ENCODE data around the gene KIAA1328. TPM values are rescaled to one million over a fixed set of nuclear protein-coding genes. Genes with fewer than 3 reads are reported as not detected.

KIAA1328 gene
- total RNA-seq, 1 experiment from 2014 or later = 15.5 TPM

DNA sequence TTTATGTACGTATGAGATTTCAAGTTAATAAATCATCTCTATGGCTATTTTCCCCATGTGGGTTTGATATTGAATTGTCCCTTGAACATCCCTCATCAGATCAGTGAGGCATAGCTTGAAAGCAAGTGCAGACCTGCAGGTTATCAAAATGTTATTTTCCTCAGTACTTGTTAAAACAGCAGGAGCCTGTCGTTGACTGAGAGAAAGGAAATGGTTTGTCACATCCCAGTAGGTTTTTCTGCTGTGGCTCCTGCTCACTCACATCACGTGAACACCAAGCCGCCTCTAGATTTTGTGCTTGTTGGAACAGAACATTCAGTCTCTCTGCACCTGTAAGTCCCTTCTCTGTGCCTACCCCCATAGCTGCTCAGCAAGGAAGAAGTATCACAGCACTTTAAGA lies 396.4 kb downstream of the KIAA1328 start:
- Histone ChIP-seq H3K4me2 (ENCODE audit: low read depth, low read length, poor library complexity, severe bottlenecking) (no peak overlapping the region), H3K27me3 (ENCODE audit: low read length) (no peaks in the 10 kb centered on the region)
- no peak for DNase-seq

DNA sequence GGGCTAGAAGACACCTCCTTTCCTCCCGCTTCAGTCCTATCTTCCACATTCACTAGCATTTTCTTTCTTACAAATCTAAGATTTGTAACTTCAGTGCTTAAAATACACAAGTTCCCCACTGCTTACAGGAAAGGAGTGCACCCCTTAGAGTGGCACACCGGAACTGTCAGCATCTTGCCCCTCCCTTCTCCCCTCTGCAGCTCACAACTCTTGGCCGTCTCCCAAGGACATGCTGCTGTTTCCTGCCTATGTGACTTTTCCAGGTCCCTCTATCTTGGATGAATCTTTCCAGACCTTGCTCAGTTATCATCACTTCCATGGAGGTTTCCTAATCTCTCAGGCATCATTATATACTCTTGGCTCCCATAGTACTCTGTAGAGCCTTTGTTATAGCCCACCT lies 401.8 kb downstream of the KIAA1328 start:
- Histone ChIP-seq H3K27ac (ENCODE audit: low read length) (no peak overlapping the region), H4K20me1 (ENCODE audit: insufficient read depth, low read depth, low read length) (no peaks in the 10 kb centered on the region), H2AFZ (ENCODE audit: low read length) (no peak overlapping the region), H3K9ac (ENCODE audit: low read length) (no peak overlapping the region), H3K79me2 (ENCODE audit: low read length) (no peaks in the 10 kb centered on the region), H3K36me3 (ENCODE audit: insufficient read depth, low read length) (no peaks in the 10 kb centered on the region), H3K4me3 (ENCODE audit: low read length) (no peak overlapping the region), H3K9me3 (ENCODE audit: low read length) (no peaks in the 10 kb centered on the region), H3K4me2 (ENCODE audit: low read depth, low read length, poor library complexity, severe bottlenecking) (no peak overlapping the region), H3K4me1 (ENCODE audit: low read length) (no peaks in the 10 kb centered on the region), H3K9me2 (replicated peaks; ENCODE audit: insufficient read depth, low read length) (no peaks in the 10 kb centered on the region), H3K27me3 (ENCODE audit: low read length) (no peaks in the 10 kb centered on the region)
- no peak for DNase-seq

More for the DNA sequence above, 396.4 kb downstream of the KIAA1328 start:
- Histone ChIP-seq H3K4me3 (ENCODE audit: low read length) (no peak overlapping the region), H4K20me1 (ENCODE audit: insufficient read depth, low read depth, low read length) (no peaks in the 10 kb centered on the region), H3K27ac (ENCODE audit: low read length) (no peak overlapping the region), H3K79me2 (ENCODE audit: low read length) (no peaks in the 10 kb centered on the region), H3K9me3 (ENCODE audit: low read length) (no peaks in the 10 kb centered on the region), H2AFZ (ENCODE audit: low read length) (no peak overlapping the region), H3K4me1 (ENCODE audit: low read length) (no peaks in the 10 kb centered on the region), H3K9ac (ENCODE audit: low read length) (no peak overlapping the region), H3K9me2 (replicated peaks; ENCODE audit: insufficient read depth, low read length) (no peaks in the 10 kb centered on the region), H3K36me3 (ENCODE audit: insufficient read depth, low read length) (no peaks in the 10 kb centered on the region)

DNA sequence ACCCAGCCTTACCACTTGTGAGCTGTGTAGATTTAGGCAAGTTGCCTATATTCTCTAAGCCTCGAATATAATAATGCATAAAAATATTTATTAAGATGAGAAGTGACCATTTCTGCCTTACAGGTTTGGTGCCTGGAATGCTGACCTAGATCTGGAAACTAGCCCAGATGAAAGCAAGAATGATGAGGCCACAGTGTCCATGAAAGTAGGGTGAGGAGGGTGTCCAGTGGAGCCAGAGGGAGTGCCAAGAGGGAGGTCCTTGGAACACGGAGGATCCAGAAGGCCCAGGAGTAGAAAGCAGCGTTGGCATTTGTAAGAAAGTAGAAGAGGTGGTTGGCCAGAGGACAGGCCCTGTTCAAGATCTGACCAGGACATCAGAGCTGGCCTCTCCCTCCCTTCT lies 402.3 kb downstream of the KIAA1328 start:
- no peaks in the 10 kb centered on the region for H3K4me1 ChIP-seq (ENCODE audit: low read length)
- H3K79me2 ChIP-seq (ENCODE audit: low read length) = no peaks in the 10 kb centered on the region
- H3K9me3 ChIP-seq (ENCODE audit: low read length) = no peaks in the 10 kb centered on the region
- no peak for DNase-seq
- no peak overlapping the region for H3K9ac ChIP-seq (ENCODE audit: low read length)
- H2AFZ ChIP-seq (ENCODE audit: low read length) = no peak overlapping the region
- H3K4me3 ChIP-seq (ENCODE audit: low read length) = no peak overlapping the region
- H3K36me3 ChIP-seq (ENCODE audit: insufficient read depth, low read length) = no peaks in the 10 kb centered on the region
- no peaks in the 10 kb centered on the region for H3K27me3 ChIP-seq (ENCODE audit: low read length)
- no peaks in the 10 kb centered on the region for H4K20me1 ChIP-seq (ENCODE audit: insufficient read depth, low read depth, low read length)
- no peak overlapping the region for H3K27ac ChIP-seq (ENCODE audit: low read length)
- no peaks in the 10 kb centered on the region for H3K9me2 ChIP-seq (replicated peaks; ENCODE audit: insufficient read depth, low read length)
- no peak overlapping the region for H3K4me2 ChIP-seq (ENCODE audit: low read depth, low read length, poor library complexity, severe bottlenecking)

GRCh38 chr18:37235583-37235982 lies 406.7 kb downstream of the KIAA1328 start:
- no peaks in the 10 kb centered on the region for H3K9me3 ChIP-seq (ENCODE audit: low read length)
- no peak overlapping the region for H2AFZ ChIP-seq (ENCODE audit: low read length)
- no peak overlapping the region for H3K27ac ChIP-seq (ENCODE audit: low read length)
- H3K4me1 ChIP-seq (ENCODE audit: low read length) = no peaks in the 10 kb centered on the region
- no peak overlapping the region for H3K4me2 ChIP-seq (ENCODE audit: low read depth, low read length, poor library complexity, severe bottlenecking)
- H3K4me3 ChIP-seq (ENCODE audit: low read length) = no peak overlapping the region
- H3K27me3 ChIP-seq (ENCODE audit: low read length) = no peaks in the 10 kb centered on the region
- H3K79me2 ChIP-seq (ENCODE audit: low read length) = no peaks in the 10 kb centered on the region
- DNase-seq = no peak
- H3K36me3 ChIP-seq (ENCODE audit: insufficient read depth, low read length) = no peaks in the 10 kb centered on the region
- H3K9ac ChIP-seq (ENCODE audit: low read length) = no peak overlapping the region
- H4K20me1 ChIP-seq (ENCODE audit: insufficient read depth, low read depth, low read length) = no peaks in the 10 kb centered on the region
- no peaks in the 10 kb centered on the region for H3K9me2 ChIP-seq (replicated peaks; ENCODE audit: insufficient read depth, low read length)

DNA sequence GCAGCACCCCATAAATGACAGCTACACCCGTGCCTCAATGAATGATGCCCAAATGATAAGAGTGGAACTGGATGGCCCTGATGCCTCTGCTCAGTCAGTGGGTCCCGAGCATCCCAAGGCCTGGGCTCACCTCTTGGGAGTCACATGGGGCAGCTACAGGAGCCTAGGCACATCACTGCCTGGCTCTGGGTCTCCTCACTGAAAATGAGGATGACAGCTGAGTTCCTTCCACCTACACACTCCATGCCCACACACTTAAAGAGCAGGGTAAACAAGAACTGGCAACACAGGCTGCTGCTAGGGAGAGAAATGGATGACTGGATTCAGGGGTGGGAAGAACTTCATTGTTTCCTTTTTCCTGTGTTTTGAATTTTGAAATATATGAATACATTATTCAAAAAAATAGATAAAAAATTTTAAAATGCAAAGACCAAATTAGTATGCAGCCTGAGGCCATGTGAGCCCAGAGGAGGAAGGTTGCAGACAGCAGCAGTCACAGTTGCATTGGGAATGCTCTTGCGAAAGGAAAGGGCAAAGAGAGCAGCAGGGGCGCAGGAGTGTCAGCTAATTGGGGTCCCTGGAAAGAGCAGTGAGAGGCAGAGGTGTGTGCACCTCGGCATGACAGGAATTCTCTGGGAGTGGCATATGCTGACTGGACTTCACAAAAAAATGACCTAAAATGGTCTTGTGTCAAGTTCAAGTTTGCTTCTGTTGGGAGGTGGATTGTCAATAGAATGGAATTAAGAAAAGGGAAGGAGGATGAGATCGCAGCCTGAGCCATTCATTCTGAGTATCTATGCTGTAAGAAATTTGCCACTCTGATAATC lies 409.6 kb downstream of the KIAA1328 start:
- Histone ChIP-seq H3K9ac (ENCODE audit: low read length) (no peak overlapping the region), H2AFZ (ENCODE audit: low read length) (no peak overlapping the region), H3K27ac (ENCODE audit: low read length) (no peak overlapping the region), H3K4me3 (ENCODE audit: low read length) (no peak overlapping the region), H3K79me2 (ENCODE audit: low read length) (no peaks in the 10 kb centered on the region), H3K27me3 (ENCODE audit: low read length) (no peaks in the 10 kb centered on the region), H3K4me2 (ENCODE audit: low read depth, low read length, poor library complexity, severe bottlenecking) (no peak overlapping the region), H3K4me1 (ENCODE audit: low read length) (no peaks in the 10 kb centered on the region), H3K9me3 (ENCODE audit: low read length) (no peaks in the 10 kb centered on the region), H3K9me2 (replicated peaks; ENCODE audit: insufficient read depth, low read length) (no peaks in the 10 kb centered on the region), H3K36me3 (ENCODE audit: insufficient read depth, low read length) (no peaks in the 10 kb centered on the region), H4K20me1 (ENCODE audit: insufficient read depth, low read depth, low read length) (no peaks in the 10 kb centered on the region)
- no peak for DNase-seq

- Histone ChIP-seq H3K9me3 (ENCODE audit: low read length) (no peaks in the 10 kb centered on the region), H3K27me3 (ENCODE audit: low read length) (no peaks in the 10 kb centered on the region), H3K4me3 (ENCODE audit: low read length) (no peak overlapping the region), H3K4me2 (ENCODE audit: low read depth, low read length, poor library complexity, severe bottlenecking) (no peak overlapping the region), H3K27ac (ENCODE audit: low read length) (no peak overlapping the region), H3K4me1 (ENCODE audit: low read length) (no peaks in the 10 kb centered on the region), H3K9me2 (replicated peaks; ENCODE audit: insufficient read depth, low read length) (no peaks in the 10 kb centered on the region), H4K20me1 (ENCODE audit: insufficient read depth, low read depth, low read length) (no peaks in the 10 kb centered on the region), H3K36me3 (ENCODE audit: insufficient read depth, low read length) (no peaks in the 10 kb centered on the region), H3K9ac (ENCODE audit: low read length) (no peak overlapping the region), H2AFZ (ENCODE audit: low read length) (no peak overlapping the region), H3K79me2 (ENCODE audit: low read length) (no peaks in the 10 kb centered on the region)
- no peak for DNase-seq
These were observed 413.2 kb downstream of the KIAA1328 start for GRCh38 chr18:37242091-37242490.

GRCh38 chr18:37242826-37243560 lies 414.1 kb downstream of the KIAA1328 start:
- H3K27ac ChIP-seq (ENCODE audit: low read length) = no peak overlapping the region
- H3K4me2 ChIP-seq (ENCODE audit: low read depth, low read length, poor library complexity, severe bottlenecking) = no peak overlapping the region
- H3K4me3 ChIP-seq (ENCODE audit: low read length) = no peak overlapping the region
- H3K9me2 ChIP-seq (replicated peaks; ENCODE audit: insufficient read depth, low read length) = no peaks in the 10 kb centered on the region
- H3K27me3 ChIP-seq (ENCODE audit: low read length) = no peaks in the 10 kb centered on the region
- no peaks in the 10 kb centered on the region for H4K20me1 ChIP-seq (ENCODE audit: insufficient read depth, low read depth, low read length)
- no peaks in the 10 kb centered on the region for H3K36me3 ChIP-seq (ENCODE audit: insufficient read depth, low read length)
- H3K9ac ChIP-seq (ENCODE audit: low read length) = no peak overlapping the region
- no peak for DNase-seq
- no peaks in the 10 kb centered on the region for H3K79me2 ChIP-seq (ENCODE audit: low read length)
- H3K4me1 ChIP-seq (ENCODE audit: low read length) = no peaks in the 10 kb centered on the region
- no peaks in the 10 kb centered on the region for H3K9me3 ChIP-seq (ENCODE audit: low read length)
- no peak overlapping the region for H2AFZ ChIP-seq (ENCODE audit: low read length)

DNA sequence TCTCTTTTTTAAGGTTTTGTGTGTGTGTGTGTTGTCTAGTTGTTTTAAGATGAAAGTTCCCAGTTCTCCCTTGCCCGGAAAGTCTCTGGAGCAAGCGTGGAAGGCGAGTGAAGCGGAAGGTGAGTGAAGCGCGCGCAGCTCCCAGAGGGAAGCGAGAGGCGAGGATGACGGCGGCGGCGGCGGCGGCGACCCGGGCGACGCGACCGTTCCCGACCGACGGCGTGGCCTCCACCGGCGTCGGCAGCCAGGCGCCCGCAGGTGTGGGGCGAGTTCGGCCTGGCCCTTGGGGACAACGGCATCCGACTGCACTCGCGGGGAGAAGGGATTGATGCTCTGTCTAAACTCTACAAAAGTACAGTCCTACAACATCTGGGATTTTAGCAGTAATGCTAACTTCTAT lies 414.8 kb downstream of the KIAA1328 start:
- Histone ChIP-seq H3K36me3 (ENCODE audit: insufficient read depth, low read length) (no peaks in the 10 kb centered on the region), H3K4me3 (ENCODE audit: low read length) (no peak overlapping the region), H3K4me2 (ENCODE audit: low read depth, low read length, poor library complexity, severe bottlenecking) (no peak overlapping the region), H3K27ac (ENCODE audit: low read length) (no peak overlapping the region), H3K9ac (ENCODE audit: low read length) (no peak overlapping the region), H3K4me1 (ENCODE audit: low read length) (no peaks in the 10 kb centered on the region), H4K20me1 (ENCODE audit: insufficient read depth, low read depth, low read length) (no peaks in the 10 kb centered on the region), H3K79me2 (ENCODE audit: low read length) (no peaks in the 10 kb centered on the region), H3K9me3 (ENCODE audit: low read length) (no peaks in the 10 kb centered on the region), H3K27me3 (ENCODE audit: low read length) (no peaks in the 10 kb centered on the region), H2AFZ (ENCODE audit: low read length) (no peak overlapping the region), H3K9me2 (replicated peaks; ENCODE audit: insufficient read depth, low read length) (no peaks in the 10 kb centered on the region)
- no peak for DNase-seq
